CD4-positive, alpha-beta memory T cell (primary cell): Measurements from ENCODE around the gene FOXP1. TPM values are rescaled to one million over a fixed set of nuclear protein-coding genes. Genes with fewer than 3 reads are reported as not detected.

ENCODE experiments used
- CTCF ChIA-PET: fragments of 350-600 bp; sonication (Branson Sonifier 250); formaldehyde crosslinking; loops from one replicate; lab custom pipeline; 2021; ENCODE audit warnings: inconsistent platforms; ENCODE audit not compliant: partially characterized antibody; lab: Charles Lee
- POLR2A ChIA-PET: fragments of 350-600 bp; sonication (Branson Sonifier 250); formaldehyde crosslinking; loops from one replicate; lab custom pipeline; 2021; ENCODE audit not compliant: partially characterized antibody; lab: Charles Lee
- DNase-seq, 5 donors: peaks; one replicate each; pipeline versions ENCODE4 v3.0.0 to v3.0.0-alpha.2; 2020 to 2022; ENCODE audit warnings: mixed read lengths in 1 of 5
- H3K27ac ChIP-seq: one replicate; pipeline ENCODE4 v1.7.0; 2013; ENCODE audit warnings: low read depth, low read length
- H3K27me3 ChIP-seq: 2 replicates; pipeline ENCODE4 v1.7.0; 2013; ENCODE audit warnings: mild to moderate bottlenecking, low read length, moderate library complexity; ENCODE audit not compliant: insufficient read depth
- H3K36me3 ChIP-seq: 2 replicates; pipeline ENCODE4 v1.7.0; 2013; ENCODE audit warnings: mild to moderate bottlenecking, low read length, moderate library complexity; ENCODE audit not compliant: insufficient read depth
- H3K4me1 ChIP-seq: 2 replicates; pipeline ENCODE4 v1.7.0; 2013; ENCODE audit warnings: mild to moderate bottlenecking, low read length, moderate library complexity; ENCODE audit not compliant: insufficient read depth
- H3K4me3 ChIP-seq, 2 donors: one replicate each; pipeline ENCODE4 v1.7.0; 2013; ENCODE audit warnings: low read length in 2 of 2, mild to moderate bottlenecking in 1 of 2
- H3K9me3 ChIP-seq, 2 donors: one replicate each; pipeline ENCODE4 v1.7.0; 2013; ENCODE audit warnings: low read length in 2 of 2, control low read depth in 1 of 2; ENCODE audit not compliant: control insufficient read depth in 1 of 2
- H3K27ac Mint-ChIP-seq, 7 donors: one replicate each; pipeline ENCODE4 v1.8.0; 2020 to 2021; ENCODE audit warnings: mixed read lengths in 7 of 7, mild to moderate bottlenecking in 6 of 7, inconsistent platforms in 3 of 7, moderate library complexity in 3 of 7
- H3K27me3 Mint-ChIP-seq, 2 donors: one replicate each; pipeline ENCODE4 v1.8.0; 2020 to 2021; ENCODE audit warnings: mixed read lengths in 2 of 2
- H3K36me3 Mint-ChIP-seq, 2 donors: one replicate each; pipeline ENCODE4 v1.8.0; 2020 to 2021; ENCODE audit warnings: mixed read lengths in 2 of 2, inconsistent platforms in 1 of 2, mild to moderate bottlenecking in 1 of 2
- H3K4me1 Mint-ChIP-seq, 4 donors: one replicate each; pipeline ENCODE4 v1.8.0; 2020 to 2021; ENCODE audit warnings: mixed read lengths in 4 of 4, mild to moderate bottlenecking in 1 of 4
- H3K4me3 Mint-ChIP-seq, 8 donors: one replicate each; pipeline ENCODE4 v1.8.0; 2020 to 2021; ENCODE audit warnings: mixed read lengths in 8 of 8, mild to moderate bottlenecking in 7 of 8, moderate library complexity in 6 of 8, inconsistent platforms in 3 of 8
- H3K9me3 Mint-ChIP-seq, 8 donors: one replicate each; pipeline ENCODE4 v1.8.0; 2020 to 2021; ENCODE audit warnings: mixed read lengths in 8 of 8, mild to moderate bottlenecking in 5 of 8, inconsistent platforms in 3 of 8, moderate library complexity in 1 of 8
- intact Hi-C: fragments of 100-400 bp; cut with micrococcal nuclease; formaldehyde crosslinking; loops from one replicate; pipeline ENCODE4 v1.15.1; 2023
- polyA plus RNA-seq, 2 donors: library from polyadenylated mRNA; unstranded; fragments of 300-500 nt; fragmentation: Illumina TruSeq; gene quantifications; one replicate each; pipeline ENCODE4 v1.2.3, GENCODE V29; 2021
- total RNA-seq, 2 experiments: library from RNA; stranded (reverse); gene quantifications; one replicate each; pipeline ENCODE4 v1.2.3, GENCODE V29; 2021

Gene FOXP1
- total and polyA plus RNA-seq, 4 experiments from 2014 or later = 189 to 348 (median 279) TPM

DNA sequence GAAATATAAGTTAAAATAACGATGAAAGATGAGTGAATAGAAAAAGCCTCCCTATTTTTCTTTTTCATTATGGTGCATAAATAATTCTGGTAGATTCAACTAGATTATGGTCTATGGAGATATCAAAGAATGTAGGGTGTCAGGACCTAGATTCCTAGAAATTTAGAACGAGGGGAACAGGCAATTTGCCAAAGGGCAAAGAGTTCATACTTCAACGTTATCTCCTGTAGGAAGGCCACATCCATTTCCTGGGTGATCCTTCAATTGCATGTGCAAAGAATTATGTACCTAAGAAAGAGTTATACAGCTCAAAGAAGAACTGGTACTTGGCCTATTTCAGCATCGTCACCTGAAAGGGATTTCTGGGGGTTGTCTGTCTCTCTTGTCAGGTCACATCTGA, 351.8 kb downstream of the FOXP1 start:
- intact Hi-C loops = no loop called here
- H3K4me1 ChIP-seq = peaks cover 32% of the 10 kb centered on the region
- H3K4me3 Mint-ChIP-seq = no peak overlapping the region

GRCh38 chr3:71229905-71230657, 353.4 kb downstream of the FOXP1 start:
- intact Hi-C loops = loop anchor here (5.0 kb wide), 1 partner anchor 352 kb away; the partner anchor contains the start of gene FOXP1
- DNase-seq = no peak
- ChIA-PET POLR2A (interaction anchor here (0.5 to 1.0 kb wide), 3 partner anchors 11 to 166 kb away, joined by 3 read pairs; no protein-coding TSS in a partner anchor), CTCF (interaction anchor here (0.8 to 1.4 kb wide), 3 partner anchors 12 to 356 kb away, joined by 3 read pairs; no protein-coding TSS in a partner anchor)
- no peak overlapping the region for H3K27ac ChIP-seq
- H3K4me3 Mint-ChIP-seq = no peak overlapping the region
- H3K9me3 ChIP-seq = no peaks in the 10 kb centered on the region
- peaks cover 44% of the 10 kb centered on the region for H3K4me1 ChIP-seq
- no peak overlapping the region for H3K27ac Mint-ChIP-seq
- H3K4me3 ChIP-seq = no peak overlapping the region
- H3K4me1 Mint-ChIP-seq = peaks cover 39 to 70% (median 49%) of the 10 kb centered on the region in 4 donors
- H3K9me3 Mint-ChIP-seq = no peaks in the 10 kb centered on the region
- no peaks in the 10 kb centered on the region for H3K27me3 ChIP-seq
- peaks cover 10 to 20% of the 10 kb centered on the region in 2 donors for H3K36me3 Mint-ChIP-seq
- H3K27me3 Mint-ChIP-seq = no peaks in the 10 kb centered on the region
- no peaks in the 10 kb centered on the region for H3K36me3 ChIP-seq

More for the DNA sequence above, 351.8 kb downstream of the FOXP1 start:
- Mint-ChIP-seq H3K27me3 (no peaks in the 10 kb centered on the region), H3K4me1 (peaks cover 29 to 55% (median 37%) of the 10 kb centered on the region in 4 donors), H3K9me3 (peaks cover 0 to 3% (median 0%) of the 10 kb centered on the region in 8 donors), H3K27ac (peak overlapping the region in 1 of 7 donors; percentile 29), H3K36me3 (peaks cover 19 to 31% of the 10 kb centered on the region in 2 donors)
- Histone ChIP-seq H3K4me3 (no peak overlapping the region), H3K9me3 (no peaks in the 10 kb centered on the region), H3K36me3 (no peaks in the 10 kb centered on the region), H3K27me3 (no peaks in the 10 kb centered on the region), H3K27ac (no peak overlapping the region)
- ChIA-PET POLR2A (no interaction called here), CTCF (no interaction called here)
- DNase-seq = no peak

DNA sequence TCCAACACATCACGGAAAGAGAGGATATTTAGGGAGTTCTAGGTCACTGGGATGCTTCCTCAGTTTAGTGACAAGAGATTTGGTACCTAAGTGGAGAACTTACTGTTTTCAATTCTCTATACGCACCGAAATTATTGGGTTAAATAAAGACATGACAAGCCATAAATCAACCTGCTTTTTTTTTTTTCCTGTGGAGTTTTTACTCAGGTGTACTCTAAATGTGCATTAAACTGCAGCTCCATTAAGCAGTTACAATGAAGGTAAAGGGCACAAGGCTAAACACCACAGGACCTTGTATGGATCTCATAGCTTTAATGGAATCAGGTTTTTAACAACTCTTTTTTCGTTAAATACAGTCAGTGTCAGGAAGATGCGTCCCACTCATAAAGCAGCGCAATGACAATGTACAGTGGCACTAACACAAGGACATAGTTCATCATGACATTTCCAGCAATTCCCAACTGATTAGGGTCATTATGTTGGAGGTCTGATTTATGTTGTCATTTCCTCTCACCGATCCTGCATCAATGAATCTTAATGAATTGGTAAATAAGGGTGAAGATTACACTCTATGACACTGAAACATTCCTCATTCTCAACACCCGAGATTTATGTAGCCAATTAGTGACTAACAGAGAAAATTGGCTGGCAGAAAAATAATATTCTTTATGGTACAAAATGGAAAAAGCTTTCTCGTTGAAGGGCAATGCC, 355.2 kb downstream of the FOXP1 start:
- no peak for DNase-seq
- peaks cover 4 to 10% of the 10 kb centered on the region in 2 donors for H3K36me3 Mint-ChIP-seq
- no peaks in the 10 kb centered on the region for H3K27me3 Mint-ChIP-seq
- Histone ChIP-seq H3K9me3 (no peaks in the 10 kb centered on the region), H3K27ac (no peak overlapping the region), H3K4me3 (no peak overlapping the region), H3K36me3 (no peaks in the 10 kb centered on the region), H3K4me1 (peaks cover 44% of the 10 kb centered on the region), H3K27me3 (no peaks in the 10 kb centered on the region)
- H3K4me1 Mint-ChIP-seq = peaks cover 39 to 69% (median 54%) of the 10 kb centered on the region in 4 donors
- intact Hi-C loops = loop anchor here (5.0 kb wide), 1 partner anchor 354 kb away; the partner anchor contains the start of gene FOXP1
- peak overlapping the region in 4 of 7 donors; percentile 23 to 46 (median 36) for H3K27ac Mint-ChIP-seq
- H3K9me3 Mint-ChIP-seq = no peaks in the 10 kb centered on the region
- ChIA-PET POLR2A (interaction anchor here (0.6 kb wide), 1 partner anchor 340 kb away, joined by 3 read pairs; no protein-coding TSS in a partner anchor), CTCF (interaction anchor here (1.0 to 1.6 kb wide), 3 partner anchors 16 to 307 kb away, joined by 3 read pairs; no protein-coding TSS in a partner anchor)
- peak overlapping the region in 4 of 8 donors; percentile 79 to 93 (median 92) for H3K4me3 Mint-ChIP-seq

DNA sequence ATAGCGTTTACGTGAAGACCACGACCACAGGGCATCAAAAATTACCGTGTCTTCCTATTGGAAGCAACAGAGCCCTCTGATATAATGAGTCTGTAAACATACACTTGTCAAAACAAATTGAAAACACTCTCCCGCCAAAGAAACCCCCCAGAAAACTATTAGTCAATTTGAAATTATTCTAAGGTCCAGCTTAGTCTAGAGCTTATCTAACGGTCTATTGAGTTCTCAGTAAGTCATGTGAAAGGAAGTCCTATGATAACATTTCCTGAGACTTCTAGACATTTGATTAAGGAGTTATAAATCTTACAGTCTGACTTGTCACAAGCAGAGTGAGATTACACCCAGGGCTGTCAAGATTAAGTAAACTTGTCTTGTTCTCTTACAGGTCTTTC, 356.3 kb downstream of the FOXP1 start:
- Mint-ChIP-seq H3K36me3 (peaks cover 10 to 14% of the 10 kb centered on the region in 2 donors), H3K4me3 (peak overlapping the region; percentile 79 to 93 (median 84)), H3K4me1 (peaks cover 43 to 70% (median 56%) of the 10 kb centered on the region in 4 donors), H3K9me3 (peaks cover 0 to 4% (median 3%) of the 10 kb centered on the region in 8 donors), H3K27ac (peak overlapping the region; percentile 83 to 95 (median 92)), H3K27me3 (no peaks in the 10 kb centered on the region)
- peak in 2 of 5 donors; percentile 18 to 19 for DNase-seq
- POLR2A ChIA-PET = interaction anchor here (0.8 to 1.2 kb wide), 5 partner anchors 15 to 216 kb away, joined by 3 to 4 read pairs (median 3); no protein-coding TSS in a partner anchor
- CTCF ChIA-PET = interaction anchor here (1.3 to 1.6 kb wide), 2 partner anchors 17 to 37 kb away, joined by 3 read pairs; no protein-coding TSS in a partner anchor
- Histone ChIP-seq H3K27me3 (no peaks in the 10 kb centered on the region), H3K4me1 (peaks cover 44% of the 10 kb centered on the region), H3K4me3 (peak overlapping the region; percentile 13 to 67), H3K9me3 (no peaks in the 10 kb centered on the region), H3K27ac (peak overlapping the region; percentile 40), H3K36me3 (no peaks in the 10 kb centered on the region)
- intact Hi-C loops = loop anchor here (2.0 to 5.0 kb wide), 3 partner anchors 96 to 355 kb away; partner anchors contain the start of gene FOXP1

GRCh38 chr3:71226565-71227269, 356.8 kb downstream of the FOXP1 start:
- Histone ChIP-seq H3K27ac (peak overlapping the region; percentile 40), H3K27me3 (no peaks in the 10 kb centered on the region), H3K4me3 (peak overlapping the region; percentile 13 to 67), H3K4me1 (peaks cover 41% of the 10 kb centered on the region), H3K9me3 (no peaks in the 10 kb centered on the region), H3K36me3 (no peaks in the 10 kb centered on the region)
- Mint-ChIP-seq H3K9me3 (peaks cover 0 to 4% (median 3%) of the 10 kb centered on the region in 8 donors), H3K27me3 (no peaks in the 10 kb centered on the region), H3K36me3 (peaks cover 9% of the 10 kb centered on the region in 2 donors), H3K4me3 (peak overlapping the region; percentile 79 to 93 (median 84)), H3K4me1 (peaks cover 39 to 65% (median 53%) of the 10 kb centered on the region in 4 donors), H3K27ac (peak overlapping the region; percentile 83 to 95 (median 92))
- POLR2A ChIA-PET = interaction anchor here (0.8 to 1.2 kb wide), 5 partner anchors 15 to 217 kb away, joined by 3 to 4 read pairs (median 3); no protein-coding TSS in a partner anchor
- CTCF ChIA-PET = interaction anchor here (1.1 to 1.6 kb wide), 3 partner anchors 17 to 204 kb away, joined by 3 read pairs; no protein-coding TSS in a partner anchor
- intact Hi-C loops = loop anchor here (2.0 to 5.0 kb wide), 3 partner anchors 96 to 356 kb away; partner anchors contain the start of gene FOXP1
- DNase-seq = peak; percentile 64 to 88 (median 70)

DNA sequence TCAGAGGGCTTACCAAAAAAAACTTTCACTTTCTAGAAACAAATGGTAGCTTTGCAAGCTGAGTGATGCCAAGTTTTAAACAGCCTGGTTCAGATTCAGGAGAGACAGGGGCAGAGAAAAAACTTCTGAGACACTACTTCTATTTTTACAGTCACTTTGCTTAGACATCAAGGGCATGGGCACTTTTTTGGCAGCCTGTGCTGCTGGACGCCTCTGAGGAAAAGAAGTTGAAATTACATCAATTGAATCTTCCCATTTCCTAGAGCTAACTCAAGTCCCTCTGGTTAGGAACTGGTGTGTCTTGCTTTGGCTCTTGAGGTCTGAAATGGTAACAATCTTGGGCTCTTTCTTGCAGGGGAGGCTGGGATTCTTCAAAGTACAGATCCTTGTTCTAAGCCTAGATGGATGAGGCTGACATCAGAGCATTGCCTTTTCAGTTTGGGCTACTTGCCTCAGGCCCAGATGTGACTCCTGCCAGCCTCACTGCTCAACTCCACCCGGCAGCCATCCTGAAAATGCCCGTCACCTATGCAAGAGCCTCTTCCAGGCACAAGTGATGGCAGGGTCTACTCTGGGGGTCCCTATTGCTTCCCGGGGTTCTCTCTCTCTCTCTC, 357.5 kb downstream of the FOXP1 start:
- Histone ChIP-seq H3K9me3 (no peaks in the 10 kb centered on the region), H3K36me3 (no peaks in the 10 kb centered on the region), H3K27me3 (no peaks in the 10 kb centered on the region), H3K4me3 (no peak overlapping the region), H3K27ac (no peak overlapping the region), H3K4me1 (peaks cover 40% of the 10 kb centered on the region)
- Mint-ChIP-seq H3K9me3 (peaks cover 0 to 10% (median 3%) of the 10 kb centered on the region in 8 donors), H3K4me1 (peaks cover 40 to 65% (median 55%) of the 10 kb centered on the region in 4 donors), H3K27me3 (no peaks in the 10 kb centered on the region), H3K4me3 (peak overlapping the region; percentile 79 to 93 (median 84)), H3K27ac (peak overlapping the region; percentile 83 to 95 (median 92)), H3K36me3 (peaks cover 14 to 16% of the 10 kb centered on the region in 2 donors)
- intact Hi-C loops = loop anchor here (2.0 to 5.0 kb wide), 3 partner anchors 95 to 356 kb away; partner anchors contain the start of gene FOXP1
- DNase-seq = peak in 1 of 5 donors; percentile 40
- POLR2A ChIA-PET = interaction anchor here (0.7 to 1.2 kb wide), 2 partner anchors 97 to 236 kb away, joined by 3 read pairs; no protein-coding TSS in a partner anchor
- CTCF ChIA-PET = interaction anchor here (0.7 to 1.4 kb wide), 4 partner anchors 10 to 278 kb away, joined by 3 read pairs; no protein-coding TSS in a partner anchor
